ENCODE results near the gene EPM2AIP1. TPM values are rescaled to one million over a fixed set of nuclear protein-coding genes. Genes with fewer than 3 reads are reported as not detected.

EPM2AIP1 gene
- total RNA-seq, 4 donors from 2014 or later, result 12.3 to 57.0 (median 26.0) TPM

DNA sequence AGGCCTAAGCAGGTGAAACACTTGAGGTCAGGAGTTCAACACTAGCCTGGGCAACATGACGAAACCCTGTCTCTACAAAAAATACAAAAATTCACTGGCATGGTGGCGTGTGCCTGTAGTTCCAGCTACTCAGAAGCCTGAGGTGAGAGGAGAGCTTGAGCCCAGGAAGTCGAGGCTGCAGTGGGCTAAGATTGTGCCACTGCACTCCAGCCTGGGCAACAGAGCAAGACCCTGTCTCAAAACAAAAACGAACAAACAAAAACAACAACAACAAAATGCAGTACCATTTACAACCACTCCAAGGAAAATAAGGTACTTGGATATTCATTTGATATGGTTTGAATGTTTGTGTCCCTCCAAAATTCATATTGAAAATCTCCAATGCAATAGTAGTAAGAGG lies 32.4 kb downstream of the EPM2AIP1 start:
- no peak for DNase-seq
- intact Hi-C loops (cut with DNase I; ENCODE audit: low total_unique reads), result no loop called here
- Histone ChIP-seq H3K27ac (no peak overlapping the region), H3K4me3 (no peak overlapping the region), H3K4me1 (peaks cover 0 to 5% of the 10 kb centered on the region in 2 donors), H3K36me3 (no peaks in the 10 kb centered on the region), H3K9me3 (no peaks in the 10 kb centered on the region), H3K27me3 (no peaks in the 10 kb centered on the region)
- no peak for TF ChIP-seq POLR2A (IDR thresholded peaks at IDR 0.05)
- TF ChIP-seq, protein P1, sequence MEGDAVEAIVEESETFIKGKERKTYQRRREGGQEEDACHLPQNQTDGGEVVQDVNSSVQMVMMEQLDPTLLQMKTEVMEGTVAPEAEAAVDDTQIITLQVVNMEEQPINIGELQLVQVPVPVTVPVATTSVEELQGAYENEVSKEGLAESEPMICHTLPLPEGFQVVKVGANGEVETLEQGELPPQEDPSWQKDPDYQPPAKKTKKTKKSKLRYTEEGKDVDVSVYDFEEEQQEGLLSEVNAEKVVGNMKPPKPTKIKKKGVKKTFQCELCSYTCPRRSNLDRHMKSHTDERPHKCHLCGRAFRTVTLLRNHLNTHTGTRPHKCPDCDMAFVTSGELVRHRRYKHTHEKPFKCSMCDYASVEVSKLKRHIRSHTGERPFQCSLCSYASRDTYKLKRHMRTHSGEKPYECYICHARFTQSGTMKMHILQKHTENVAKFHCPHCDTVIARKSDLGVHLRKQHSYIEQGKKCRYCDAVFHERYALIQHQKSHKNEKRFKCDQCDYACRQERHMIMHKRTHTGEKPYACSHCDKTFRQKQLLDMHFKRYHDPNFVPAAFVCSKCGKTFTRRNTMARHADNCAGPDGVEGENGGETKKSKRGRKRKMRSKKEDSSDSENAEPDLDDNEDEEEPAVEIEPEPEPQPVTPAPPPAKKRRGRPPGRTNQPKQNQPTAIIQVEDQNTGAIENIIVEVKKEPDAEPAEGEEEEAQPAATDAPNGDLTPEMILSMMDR (IDR thresholded peaks at IDR 0.05), result no peak

DNA sequence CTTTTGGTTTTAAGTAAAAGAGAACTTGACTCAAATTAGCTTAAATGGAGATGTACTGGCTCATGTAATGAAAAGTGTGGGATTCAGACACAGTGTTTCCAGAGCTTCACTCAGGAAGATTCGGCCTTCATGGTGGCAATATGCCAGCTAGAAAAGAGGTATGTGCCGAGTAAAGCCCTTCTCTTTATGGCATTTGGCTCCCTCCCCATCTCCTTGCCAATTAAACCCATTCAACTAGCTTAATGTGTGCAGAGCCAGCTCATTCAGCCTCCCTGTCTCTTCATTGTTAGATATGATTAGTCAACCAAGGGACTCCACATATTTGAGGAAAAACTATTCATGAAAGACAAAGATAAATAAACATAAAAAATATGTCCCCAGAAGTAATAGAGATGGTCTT lies 33.1 kb downstream of the EPM2AIP1 start:
- H3K36me3 ChIP-seq, result no peaks in the 10 kb centered on the region
- peaks cover 0 to 5% of the 10 kb centered on the region in 2 donors for H3K4me1 ChIP-seq
- no peak overlapping the region for H3K4me3 ChIP-seq
- intact Hi-C loops (cut with DNase I; ENCODE audit: low total_unique reads), result no loop called here
- no peak overlapping the region for H3K27ac ChIP-seq
- no peaks in the 10 kb centered on the region for H3K27me3 ChIP-seq
- TF ChIP-seq, protein P1 (IDR thresholded peaks at IDR 0.05), result no peak
- TF ChIP-seq POLR2A (IDR thresholded peaks at IDR 0.05), result no peak
- DNase-seq, result no peak
- H3K9me3 ChIP-seq, result no peaks in the 10 kb centered on the region

DNA sequence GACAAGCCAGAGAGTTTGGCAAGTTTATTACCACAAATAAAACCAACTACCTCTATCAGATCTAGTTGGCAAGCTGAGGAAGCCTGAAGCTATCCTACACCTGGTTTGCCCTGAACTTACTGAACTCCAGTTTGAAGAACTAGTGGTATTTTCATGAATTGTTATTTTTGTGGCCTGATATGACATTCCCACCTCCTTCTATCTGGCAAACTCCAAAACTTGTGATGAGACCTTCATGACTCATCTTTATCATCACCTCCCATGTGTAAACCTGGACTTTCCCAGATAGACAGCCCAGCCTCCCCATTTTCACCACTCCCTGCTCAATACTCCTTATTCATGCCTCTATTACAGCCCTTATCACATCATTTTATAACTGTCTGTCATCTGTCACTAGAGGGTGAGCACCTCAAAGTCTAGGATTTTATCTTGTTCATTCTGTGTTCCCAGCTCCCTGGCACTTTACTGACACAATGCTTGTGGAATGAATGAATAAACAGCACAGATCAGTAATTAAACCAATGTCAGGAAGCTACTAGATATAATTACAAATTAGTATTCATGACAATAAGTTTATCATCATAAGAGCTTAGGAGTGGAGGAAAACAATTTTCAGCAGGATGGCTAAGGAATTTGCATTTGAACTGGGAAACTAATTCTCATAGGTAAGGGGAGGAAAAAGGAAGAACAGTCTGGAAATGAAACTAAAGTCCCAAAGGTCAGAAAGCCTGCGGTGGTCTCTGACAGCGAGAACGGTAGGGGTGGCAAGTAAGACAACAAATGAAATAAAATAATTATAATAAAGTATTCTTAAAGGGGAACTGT lies 34.9 kb downstream of the EPM2AIP1 start:
- no peak for TF ChIP-seq POLR2A (IDR thresholded peaks at IDR 0.05)
- TF ChIP-seq, protein P1 (IDR thresholded peaks at IDR 0.05), result no peak
- intact Hi-C loops (cut with DNase I; ENCODE audit: low total_unique reads), result no loop called here
- Histone ChIP-seq H3K9me3 (no peaks in the 10 kb centered on the region), H3K27me3 (no peaks in the 10 kb centered on the region), H3K4me3 (no peak overlapping the region), H3K36me3 (no peaks in the 10 kb centered on the region), H3K27ac (peak overlapping the region; percentile 50 to 57), H3K4me1 (peaks cover 0 to 5% of the 10 kb centered on the region in 2 donors)
- no peak for DNase-seq

DNA sequence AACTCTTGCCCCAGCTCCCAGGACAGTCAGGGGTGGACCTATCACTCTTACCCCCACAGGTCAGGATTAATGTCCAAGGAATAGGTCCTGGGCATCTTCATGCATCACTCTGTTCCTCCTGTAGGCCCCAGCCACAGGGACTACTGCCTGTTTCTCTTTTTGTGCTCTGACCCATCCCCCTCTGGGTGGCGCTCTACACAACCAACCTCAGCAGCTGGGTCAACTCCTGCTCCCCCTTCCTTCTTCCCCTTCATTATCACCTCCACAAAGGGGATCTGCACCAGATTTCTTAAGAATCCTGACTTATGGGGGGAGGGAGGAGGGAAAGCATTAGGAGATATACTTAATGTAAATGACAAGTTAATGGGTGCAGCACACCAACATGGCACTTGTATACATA lies 35.9 kb downstream of the EPM2AIP1 start:
- intact Hi-C loops (cut with DNase I; ENCODE audit: low total_unique reads), result no loop called here

DNA sequence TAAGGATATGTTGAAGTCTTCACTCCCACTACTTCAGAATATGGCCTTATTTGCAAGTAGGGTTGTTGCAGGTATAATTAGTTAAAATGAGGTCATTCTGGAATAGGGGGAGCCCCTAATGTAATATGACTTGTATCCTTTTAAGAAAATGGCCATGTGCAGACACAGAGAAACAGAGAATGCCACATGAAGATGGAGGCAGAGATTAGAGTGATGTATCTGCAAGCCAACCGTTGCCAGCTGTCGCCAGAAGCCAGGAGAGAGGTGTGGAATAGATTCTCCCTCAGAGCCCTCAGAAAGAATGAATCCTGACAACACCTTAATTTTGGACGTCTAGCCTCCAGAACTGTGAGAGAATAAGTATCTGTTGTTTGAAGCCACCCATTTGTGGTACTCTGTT lies 36.8 kb downstream of the EPM2AIP1 start:
- Histone ChIP-seq H3K27me3 (no peaks in the 10 kb centered on the region), H3K36me3 (no peaks in the 10 kb centered on the region), H3K27ac (no peak overlapping the region), H3K9me3 (no peaks in the 10 kb centered on the region), H3K4me1 (peaks cover 0 to 5% of the 10 kb centered on the region in 2 donors), H3K4me3 (no peak overlapping the region)
- TF ChIP-seq, protein P1 (IDR thresholded peaks at IDR 0.05), result no peak
- no peak for TF ChIP-seq POLR2A (IDR thresholded peaks at IDR 0.05)
- no peak for DNase-seq
- intact Hi-C loops (cut with DNase I; ENCODE audit: low total_unique reads), result no loop called here

More for the DNA sequence above, 35.9 kb downstream of the EPM2AIP1 start:
- no peaks in the 10 kb centered on the region for H3K27me3 ChIP-seq
- H3K36me3 ChIP-seq, result no peaks in the 10 kb centered on the region
- DNase-seq, result no peak
- peaks cover 0 to 5% of the 10 kb centered on the region in 2 donors for H3K4me1 ChIP-seq
- H3K27ac ChIP-seq, result peak overlapping the region in 1 of 2 donors; percentile 50
- no peak for TF ChIP-seq POLR2A (IDR thresholded peaks at IDR 0.05)
- TF ChIP-seq, protein P1 (IDR thresholded peaks at IDR 0.05), result no peak
- no peak overlapping the region for H3K4me3 ChIP-seq
- H3K9me3 ChIP-seq, result no peaks in the 10 kb centered on the region
